Tibial nerve (tissue), 4 donors: ENCODE data around the gene ZDBF2.

Experiments
- EP300 ChIP-seq, 2 donors: sonication (generic); formaldehyde crosslinking; IDR thresholded peaks; one replicate each; pipeline ENCODE4 v1.6.1; 2017; ENCODE audit warnings: antibody characterized with exemption in 2 of 2, mild to moderate bottlenecking in 1 of 2
- POLR2A ChIP-seq, 2 donors: fragments of 450-650 bp; IDR thresholded peaks; one replicate each; pipeline ENCODE4 v1.6.1; 2017; ENCODE audit warnings: antibody characterized with exemption in 2 of 2, mild to moderate bottlenecking in 2 of 2, moderate library complexity in 2 of 2
- TF ChIP-seq, protein P1 (sequence below), 5 experiments: fragments of 200-600 bp in 3 of 5; fragments of 450-650 bp in 2 of 5; sonication (generic) in 3 of 5; IDR thresholded peaks; one replicate each; pipeline ENCODE4 v1.5.1; 2016 to 2019; ENCODE audit warnings: antibody characterized with exemption in 5 of 5, mild to moderate bottlenecking in 3 of 5, moderate library complexity in 2 of 5

DNA sequence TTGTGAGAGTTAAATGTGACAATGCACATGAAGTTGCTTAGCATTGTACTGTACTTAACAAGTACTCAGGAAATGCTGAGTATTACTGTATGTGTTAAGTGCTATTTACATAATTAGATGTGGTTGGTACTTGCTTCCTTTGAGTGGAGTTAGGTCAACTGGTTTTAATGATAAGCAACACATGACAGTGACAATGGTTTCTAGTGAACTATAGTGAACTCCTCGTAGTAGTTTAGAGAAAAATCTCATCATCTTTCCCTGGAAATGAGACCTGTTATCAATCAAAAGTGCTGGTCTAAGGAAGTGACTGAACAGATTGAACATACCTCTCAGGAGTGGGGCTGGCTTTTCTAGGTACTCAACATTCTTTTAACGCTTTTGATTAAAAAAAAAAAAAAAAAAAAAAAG lies 29.2 kb upstream of the ZDBF2 start:
- TF ChIP-seq, protein P1, sequence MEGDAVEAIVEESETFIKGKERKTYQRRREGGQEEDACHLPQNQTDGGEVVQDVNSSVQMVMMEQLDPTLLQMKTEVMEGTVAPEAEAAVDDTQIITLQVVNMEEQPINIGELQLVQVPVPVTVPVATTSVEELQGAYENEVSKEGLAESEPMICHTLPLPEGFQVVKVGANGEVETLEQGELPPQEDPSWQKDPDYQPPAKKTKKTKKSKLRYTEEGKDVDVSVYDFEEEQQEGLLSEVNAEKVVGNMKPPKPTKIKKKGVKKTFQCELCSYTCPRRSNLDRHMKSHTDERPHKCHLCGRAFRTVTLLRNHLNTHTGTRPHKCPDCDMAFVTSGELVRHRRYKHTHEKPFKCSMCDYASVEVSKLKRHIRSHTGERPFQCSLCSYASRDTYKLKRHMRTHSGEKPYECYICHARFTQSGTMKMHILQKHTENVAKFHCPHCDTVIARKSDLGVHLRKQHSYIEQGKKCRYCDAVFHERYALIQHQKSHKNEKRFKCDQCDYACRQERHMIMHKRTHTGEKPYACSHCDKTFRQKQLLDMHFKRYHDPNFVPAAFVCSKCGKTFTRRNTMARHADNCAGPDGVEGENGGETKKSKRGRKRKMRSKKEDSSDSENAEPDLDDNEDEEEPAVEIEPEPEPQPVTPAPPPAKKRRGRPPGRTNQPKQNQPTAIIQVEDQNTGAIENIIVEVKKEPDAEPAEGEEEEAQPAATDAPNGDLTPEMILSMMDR (IDR thresholded peaks at IDR 0.05) = no peak
- no peak for TF ChIP-seq POLR2A (IDR thresholded peaks at IDR 0.05)
- no peak for TF ChIP-seq EP300 (IDR thresholded peaks at IDR 0.05)
